ENCODE data around the gene STRN3.
"Not testable (repeated sequence)": the region's sequence is repeated elsewhere in the genome, so short reads cannot be mapped to it uniquely, and the experiment has no call there.

STRN3 gene

DNA sequence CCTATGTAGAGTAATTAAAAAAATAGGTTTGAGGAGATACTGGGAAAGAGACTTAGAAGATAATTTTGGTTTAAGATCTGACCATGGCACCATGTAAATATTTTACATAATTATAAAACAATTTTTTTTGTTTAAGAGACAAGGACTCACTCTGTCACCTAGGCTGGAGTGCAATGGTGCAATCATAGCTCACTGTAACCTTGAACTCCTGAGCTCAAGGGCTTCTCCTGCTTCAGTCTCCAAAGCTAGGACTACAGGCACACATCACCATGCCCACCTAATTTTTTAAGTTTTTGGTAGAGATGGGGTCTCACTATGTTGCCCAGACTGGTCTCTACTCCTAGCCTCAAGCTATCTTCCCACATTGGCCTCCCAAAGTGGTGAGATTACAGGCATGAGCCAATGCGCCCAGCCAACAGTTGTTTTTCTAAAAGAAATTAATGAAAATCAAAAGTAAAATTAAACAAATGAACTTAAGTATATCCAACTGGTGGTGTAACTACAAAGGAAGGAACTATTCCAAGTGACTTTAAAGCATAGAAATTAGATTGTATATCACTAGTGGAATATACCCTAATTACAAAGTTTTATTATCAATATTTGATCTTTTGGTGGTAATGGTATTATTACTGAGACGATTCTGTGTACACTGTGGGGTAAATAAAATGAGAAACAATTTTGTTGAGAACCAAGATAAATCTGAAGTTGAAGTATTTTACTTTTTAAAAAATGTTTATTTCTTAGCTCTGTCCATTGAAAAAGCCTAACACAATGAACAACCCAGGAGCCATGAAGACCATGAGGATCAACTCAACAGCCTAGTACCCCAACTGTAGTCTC lies 122.7 kb downstream of the STRN3 start:
- DNase-seq: no peak

DNA sequence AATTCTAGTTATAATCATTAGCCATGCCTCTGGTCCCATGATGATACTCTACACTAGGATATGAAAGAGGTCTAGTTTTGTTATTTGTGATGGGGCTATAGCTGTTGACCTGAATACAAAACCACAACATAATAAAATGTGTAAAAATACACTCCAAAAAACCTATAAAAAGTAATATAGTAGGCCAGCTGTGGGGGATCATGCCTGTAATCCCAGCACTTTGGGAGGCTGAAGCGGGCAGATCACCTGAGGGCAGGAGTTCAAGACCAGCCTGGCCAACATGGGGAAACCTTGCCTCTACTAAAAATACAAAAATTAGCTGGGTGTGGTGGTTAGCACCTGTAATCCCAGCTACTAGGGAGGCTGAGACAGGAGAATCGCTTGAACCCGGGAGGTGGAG lies 129.1 kb downstream of the STRN3 start:
- not testable (repeated sequence) for DNase-seq

DNA sequence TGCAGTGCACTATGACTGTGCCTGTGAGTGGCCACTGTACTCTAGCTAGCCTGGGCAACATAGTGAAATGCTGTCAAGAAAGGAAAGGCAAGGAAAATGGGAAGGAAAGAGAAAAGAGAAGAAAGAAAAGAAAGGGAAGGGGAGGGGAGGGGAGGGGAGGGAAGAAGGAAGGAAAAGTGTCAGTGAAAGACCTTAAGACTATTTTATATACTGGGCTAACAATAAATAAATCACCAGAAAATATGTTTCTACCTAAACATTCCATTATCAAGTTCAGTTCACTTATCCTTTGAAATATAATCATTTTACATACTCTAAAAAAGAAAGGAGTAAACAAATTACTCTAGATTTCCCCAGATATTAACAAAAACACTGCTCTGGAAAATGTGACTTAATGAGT lies 129.7 kb downstream of the STRN3 start:
- no peak for DNase-seq

DNA sequence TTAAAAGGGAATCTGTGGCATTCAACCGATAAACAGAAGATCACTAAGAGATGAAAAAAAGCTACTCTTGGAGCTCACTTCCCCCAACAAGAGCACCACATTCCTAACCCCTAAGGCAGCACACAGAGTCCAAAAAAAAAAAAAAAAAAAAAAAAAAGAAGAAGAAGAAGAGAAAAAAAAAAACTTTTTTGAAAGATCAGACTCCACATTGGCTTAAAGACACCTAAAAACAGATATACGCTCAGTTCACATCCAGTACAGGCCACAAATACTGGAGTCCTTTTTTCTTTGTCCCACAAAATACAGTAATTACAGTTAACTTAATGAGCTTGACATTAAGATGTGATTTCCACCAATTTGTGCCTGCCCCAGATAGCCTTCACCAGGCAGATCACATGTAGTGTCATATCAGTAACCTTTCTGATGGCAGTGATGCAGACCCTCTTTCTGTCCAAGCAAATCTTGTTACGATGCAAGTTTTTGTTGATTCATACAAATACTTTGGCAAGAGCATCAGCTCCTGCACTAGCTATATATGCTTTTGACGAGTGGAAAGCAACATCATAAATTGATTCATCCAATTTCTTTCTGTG lies 131.2 kb downstream of the STRN3 start:
- DNase-seq: no peak

DNA sequence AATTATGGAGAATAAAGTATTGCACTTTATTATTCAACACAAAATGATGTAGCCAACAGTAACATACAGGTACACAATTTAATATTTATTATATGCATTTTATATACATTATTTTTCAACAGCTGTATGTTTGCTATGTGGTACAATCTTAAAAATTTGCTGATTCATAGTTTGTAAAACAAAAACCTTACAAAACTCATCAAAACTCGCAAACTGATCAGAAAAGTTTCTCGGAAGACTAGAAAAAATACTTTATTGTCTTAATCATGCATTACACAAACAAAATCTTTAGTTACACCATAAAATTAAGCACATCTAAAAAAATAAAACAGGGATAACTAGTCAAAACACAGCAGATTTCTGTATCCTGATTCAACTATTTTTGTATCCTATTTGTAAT lies 132.4 kb downstream of the STRN3 start:
- no peak for DNase-seq

DNA sequence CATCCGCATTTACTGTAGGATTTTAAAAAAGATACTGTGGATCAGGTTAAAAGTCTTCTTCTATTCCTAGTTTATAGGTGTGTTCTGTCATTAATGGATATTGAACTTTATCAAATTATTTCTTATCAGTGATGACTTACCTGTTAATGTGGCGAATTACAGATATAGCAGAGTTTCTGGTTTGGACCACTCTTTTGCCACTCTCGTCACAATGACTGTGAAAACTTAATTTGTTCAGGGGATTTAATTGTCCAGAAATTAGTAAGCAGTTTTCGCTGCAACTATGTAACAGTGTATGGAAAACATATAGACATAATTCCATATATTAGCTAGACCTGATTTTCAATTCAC lies 137.0 kb downstream of the STRN3 start:
- no peak for DNase-seq

DNA sequence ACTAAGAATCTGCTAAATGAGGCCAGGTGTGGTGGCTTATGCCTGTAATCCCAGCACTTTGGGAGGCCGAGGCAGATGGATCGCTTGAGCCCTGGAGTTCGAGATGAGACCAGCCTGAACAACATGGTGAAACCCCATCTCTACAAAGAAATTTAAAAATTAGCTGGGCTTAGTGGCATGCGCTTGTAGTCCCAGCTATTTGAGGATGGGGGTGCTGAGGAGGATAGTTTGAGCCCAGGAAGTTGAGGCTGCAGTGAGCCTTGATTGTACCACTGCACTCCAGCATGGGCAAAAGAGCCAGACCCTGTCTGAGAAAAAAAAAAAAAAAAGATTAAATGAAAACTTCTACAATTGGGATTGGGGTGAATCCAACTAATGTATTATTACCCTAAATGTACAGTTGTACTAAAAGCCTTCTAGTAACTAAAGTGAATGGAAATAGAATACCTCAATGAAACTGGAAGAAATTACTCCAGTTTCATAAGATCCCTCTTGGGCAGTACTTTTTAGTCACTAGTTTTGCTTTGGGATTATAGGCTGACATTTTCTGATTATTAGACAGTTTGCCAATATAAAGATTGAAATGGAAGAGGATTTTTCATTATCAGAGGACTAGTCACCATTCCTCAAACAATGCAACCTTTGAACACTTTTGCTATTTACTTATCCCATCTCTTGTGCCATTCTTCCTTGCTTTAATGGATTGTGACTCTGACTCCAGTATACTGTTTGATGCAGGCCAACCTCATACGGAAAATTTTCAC lies 137.5 kb downstream of the STRN3 start:
- no peak for DNase-seq

DNA sequence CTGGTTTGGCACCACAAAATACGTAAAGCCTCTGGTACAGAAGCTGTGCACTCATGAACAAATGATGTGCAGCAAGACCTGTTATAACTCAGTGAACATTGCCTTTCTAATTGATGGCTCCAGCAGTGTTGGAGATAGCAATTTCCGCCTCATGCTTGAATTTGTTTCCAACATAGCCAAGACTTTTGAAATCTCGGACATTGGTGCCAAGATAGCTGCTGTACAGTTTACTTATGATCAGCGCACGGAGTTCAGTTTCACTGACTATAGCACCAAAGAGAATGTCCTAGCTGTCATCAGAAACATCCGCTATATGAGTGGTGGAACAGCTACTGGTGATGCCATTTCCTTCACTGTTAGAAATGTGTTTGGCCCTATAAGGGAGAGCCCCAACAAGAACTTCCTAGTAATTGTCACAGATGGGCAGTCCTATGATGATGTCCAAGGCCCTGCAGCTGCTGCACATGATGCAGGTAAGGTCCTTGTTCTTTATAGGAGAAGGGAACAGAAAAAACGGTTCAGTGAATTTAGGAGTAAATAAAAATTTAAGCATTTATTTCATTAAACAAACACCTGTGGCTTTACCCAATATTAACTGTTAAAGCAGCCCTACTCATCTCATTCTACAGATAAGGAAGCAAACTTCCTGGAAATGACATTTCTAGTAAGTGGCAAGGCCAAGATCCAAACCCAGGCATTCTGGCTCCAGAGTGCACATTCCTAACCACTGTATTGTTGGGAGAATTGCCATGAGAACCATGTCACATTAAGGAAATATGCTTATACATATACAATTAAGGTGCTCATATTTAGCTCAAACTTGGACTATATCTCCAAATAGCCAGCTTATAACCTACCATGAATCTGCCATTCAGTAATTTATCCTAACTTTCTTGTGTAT lies 140.1 kb downstream of the STRN3 start:
- DNase-seq: no peak

DNA sequence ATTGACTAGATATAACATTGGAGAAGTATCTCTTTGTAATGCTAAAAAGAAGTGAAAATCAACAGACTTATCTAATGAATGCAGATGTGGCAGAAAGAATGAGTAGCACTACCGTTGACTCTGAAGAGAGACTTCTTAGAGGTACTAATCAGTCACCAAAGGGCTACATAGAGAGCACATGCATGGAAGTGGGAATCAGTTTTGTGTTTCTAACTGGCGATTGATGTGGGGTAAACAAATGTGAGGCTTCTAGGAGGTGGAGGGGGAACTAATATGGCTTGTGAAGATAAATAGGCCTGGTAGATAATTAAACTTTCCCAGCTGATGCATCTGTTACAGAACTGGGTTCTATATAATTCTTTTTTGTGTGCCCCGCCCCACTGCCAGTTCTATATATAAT lies 141.3 kb downstream of the STRN3 start:
- no peak for DNase-seq

DNA sequence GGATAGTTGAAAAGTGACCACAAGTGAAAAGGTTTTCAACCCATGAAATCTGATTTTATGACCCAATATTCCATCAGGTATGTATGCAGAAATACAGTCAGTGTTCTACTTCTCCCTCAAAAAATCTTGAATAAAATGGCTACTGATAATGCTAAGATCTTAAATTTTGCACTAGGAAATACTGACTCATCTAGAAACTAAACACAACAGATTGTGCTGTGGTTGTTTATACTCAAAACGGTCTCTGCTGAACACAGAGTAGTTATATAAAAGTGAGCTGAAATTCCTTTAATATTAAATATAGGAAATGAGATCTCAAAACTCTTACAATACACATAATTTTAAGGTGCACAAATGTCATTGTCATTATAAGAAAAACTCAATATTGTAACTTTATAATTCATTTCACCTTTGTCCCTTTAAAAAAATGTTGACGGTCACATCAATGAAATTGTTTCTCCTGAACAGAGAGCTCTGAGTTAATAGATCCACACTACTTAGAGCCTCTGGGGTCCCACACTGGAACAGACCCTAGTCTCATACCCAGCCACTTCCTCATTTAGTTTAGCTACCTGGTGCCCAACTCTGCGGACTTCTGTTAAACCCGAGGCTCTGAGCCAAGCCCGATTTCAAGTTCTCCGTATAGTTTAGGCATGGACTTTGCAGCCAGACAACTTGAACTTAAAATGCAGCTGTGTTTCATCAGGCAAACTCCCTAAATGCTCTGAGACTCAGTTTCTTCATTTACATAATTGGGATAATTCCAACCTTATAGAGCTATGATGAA lies 142.5 kb downstream of the STRN3 start:
- no peak for DNase-seq

DNA sequence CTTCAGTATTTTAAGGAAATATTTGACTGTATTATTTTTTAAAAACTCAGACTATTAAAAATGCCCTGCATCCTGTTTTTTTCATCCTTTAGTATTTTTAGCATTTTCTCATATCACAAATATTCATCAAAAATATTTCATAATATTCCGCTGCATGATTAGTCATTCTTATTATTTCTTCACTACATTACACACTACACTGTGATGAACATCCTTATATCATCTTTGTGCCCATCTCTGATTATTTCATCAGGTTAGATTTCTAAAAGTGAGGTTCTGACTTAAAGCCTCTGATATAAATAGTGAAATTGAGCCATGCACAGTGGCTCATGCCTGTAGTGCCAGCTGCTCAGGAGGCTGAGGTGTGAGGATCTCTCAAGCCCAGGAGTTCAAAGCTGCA lies 143.7 kb downstream of the STRN3 start:
- no peak for DNase-seq

DNA sequence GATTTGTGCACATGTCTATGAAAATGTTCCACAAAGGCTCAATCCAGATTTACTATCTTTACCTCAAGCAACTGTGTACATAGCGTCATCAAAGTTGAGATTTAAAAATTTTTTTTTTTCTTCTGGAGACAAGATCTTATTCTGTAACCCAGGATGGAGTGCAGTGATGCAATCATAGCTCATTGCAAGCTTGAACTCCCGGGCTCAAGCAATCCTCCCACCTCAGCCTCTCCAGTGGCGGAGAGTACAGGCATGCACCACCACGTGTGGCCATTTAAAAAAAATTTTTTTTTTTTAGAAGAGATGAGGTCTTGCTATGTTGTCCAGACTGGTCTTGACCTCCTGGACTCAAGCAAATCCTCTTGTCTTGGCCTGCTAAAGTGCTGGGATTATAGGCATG lies 149.5 kb downstream of the STRN3 start:
- DNase-seq: no peak

DNA sequence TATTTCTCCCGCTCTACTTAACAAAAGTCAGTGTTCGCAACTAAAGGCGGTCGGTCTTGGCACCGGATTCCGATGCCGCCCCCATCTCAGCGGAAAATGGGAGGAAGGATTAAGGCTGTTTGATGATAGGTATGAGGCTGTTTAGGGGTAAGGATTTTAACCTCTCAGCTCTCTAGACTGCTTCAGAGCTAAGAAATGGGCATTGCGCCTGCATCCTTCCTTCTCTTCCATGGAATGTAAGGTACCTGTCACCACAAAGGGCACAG lies 150.5 kb downstream of the STRN3 start:
- no peak for DNase-seq

DNA sequence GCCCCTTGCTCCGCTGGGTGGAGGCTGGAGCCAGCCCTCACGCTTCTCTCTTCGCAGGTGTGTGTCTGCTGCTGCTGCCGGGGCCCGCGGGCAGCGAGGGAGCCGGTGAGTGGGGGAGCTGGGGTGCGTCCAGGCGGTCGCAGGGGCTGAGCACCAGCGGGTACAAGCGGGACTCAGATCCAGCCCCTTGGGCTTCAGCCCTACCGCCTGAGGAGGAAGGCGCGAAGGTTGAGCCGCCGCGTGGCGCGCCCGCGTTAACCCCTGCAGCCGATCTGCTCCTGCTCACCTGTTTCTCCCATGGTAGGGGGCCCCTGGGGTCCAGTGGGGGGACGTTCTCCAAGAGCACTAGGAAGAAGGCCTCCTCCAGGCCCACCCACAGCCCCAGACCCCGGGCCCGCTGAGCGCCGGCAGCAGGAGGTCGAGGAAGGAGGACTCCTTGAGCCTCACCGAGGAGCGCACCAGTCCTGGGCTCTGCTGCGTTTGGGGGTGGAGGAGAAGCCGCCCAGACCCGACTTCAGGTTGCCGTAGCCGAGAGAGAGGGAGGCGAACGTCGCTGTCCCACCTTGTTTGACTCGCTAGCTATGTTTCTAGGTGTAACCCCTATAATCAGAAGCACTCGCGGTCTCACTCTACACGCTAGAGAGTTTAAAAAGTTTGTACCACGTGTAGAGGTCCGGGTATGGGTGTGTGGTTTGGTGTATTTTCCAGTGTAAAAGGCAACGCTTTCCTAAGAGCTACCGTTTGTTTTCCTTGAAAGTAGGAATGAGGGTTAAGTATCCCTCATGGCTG lies 151.0 kb downstream of the STRN3 start:
- no peak for DNase-seq

DNA sequence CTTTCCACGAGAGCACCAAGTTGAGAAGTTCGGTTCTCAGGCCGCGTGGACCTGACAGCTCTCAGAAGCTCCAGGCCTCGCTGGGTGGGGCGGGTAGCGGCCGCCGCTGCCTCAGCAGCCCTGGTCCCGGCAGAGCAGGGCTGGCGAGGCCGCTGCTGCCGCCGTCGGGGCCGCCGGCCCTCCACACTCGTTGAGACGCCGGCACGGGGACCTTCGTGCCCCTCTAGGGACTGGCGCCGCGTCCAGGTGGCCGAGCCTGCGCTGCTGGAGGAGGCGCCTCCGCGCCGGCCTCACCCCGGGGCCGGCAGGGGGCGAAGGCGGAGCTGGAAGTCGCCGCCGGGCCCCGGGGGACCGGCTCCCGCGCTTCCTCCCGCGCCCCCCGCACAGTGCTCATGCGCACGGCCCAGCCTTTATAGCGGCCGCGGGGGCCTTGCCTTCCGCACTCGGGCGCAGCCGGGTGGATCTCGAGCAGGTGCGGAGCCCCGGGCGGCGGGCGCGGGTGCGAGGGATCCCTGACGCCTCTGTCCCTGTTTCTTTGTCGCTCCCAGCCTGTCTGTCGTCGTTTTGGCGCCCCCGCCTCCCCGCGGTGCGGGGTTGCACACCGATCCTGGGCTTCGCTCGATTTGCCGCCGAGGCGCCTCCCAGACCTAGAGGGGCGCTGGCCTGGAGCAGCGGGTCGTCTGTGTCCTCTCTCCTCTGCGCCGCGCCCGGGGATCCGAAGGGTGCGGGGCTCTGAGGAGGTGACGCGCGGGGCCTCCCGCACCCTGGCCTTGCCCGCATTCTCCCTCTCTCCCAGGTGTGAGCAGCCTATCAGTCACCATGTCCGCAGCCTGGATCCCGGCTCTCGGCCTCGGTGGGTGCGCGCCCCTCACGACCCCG lies 151.8 kb downstream of the STRN3 start, which contains the start of gene COCH:
TSS of gene COCH (plus strand) at position 440 of the 879 bp plus-strand sequence. CDS start at position 820, 380 bp downstream.
- no peak for DNase-seq

DNA sequence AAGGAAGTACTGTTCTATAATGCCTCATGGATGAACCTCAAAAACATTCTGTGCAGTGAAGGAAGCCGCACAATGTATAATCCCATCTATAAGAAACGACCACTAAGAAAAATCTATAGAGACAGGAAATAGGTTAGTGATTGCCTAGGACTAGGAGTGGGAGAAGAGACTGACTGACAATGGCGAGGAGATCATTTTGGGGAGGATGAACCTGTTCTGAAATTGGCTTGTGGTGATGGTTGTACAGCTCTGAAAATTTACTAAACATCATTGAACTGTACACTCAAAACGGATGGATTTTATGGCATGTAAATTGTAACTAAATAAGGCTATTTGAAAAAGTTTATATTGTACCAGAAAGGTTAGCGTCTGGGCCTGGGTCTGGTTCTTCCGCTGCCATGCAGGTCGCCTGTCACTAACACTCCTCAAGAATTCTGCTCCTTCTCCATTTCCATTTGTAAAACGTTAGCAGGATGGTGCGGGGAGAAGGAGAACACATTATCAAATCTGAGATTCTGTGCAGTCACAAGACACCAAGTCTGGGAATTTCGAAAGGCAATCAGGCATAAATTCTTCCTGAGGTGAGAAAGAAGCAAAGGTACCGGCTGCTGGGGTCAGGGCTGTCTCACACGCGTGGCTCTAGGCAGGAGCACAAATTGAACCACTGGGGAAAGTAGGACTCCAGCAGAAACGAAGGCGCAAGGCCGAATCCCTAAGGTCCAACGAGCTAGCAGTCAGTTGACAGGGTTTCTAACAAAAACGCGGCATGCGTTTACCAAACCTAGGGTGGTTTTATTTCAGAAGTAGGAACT lies 152.7 kb downstream of the STRN3 start:
- DNase-seq: no peak

DNA sequence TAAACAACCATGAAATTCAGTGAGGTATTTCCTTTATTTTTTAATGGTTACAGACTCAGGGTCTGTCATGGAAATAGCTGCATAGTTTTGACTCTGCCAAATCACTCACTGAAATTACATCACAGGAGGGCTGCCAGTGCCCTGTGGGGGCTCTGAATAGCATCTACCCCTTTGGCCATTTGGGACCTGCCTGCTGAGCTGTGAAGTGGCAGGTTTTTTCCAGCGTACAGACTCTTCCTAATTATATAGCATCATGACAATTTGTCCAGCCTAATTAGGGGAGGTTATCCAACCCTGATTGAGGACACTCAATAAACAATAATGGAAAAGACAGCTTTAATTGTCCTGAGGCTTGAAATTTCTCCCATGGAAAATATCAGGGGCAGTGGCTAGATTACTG lies 153.6 kb downstream of the STRN3 start:
- no peak for DNase-seq

DNA sequence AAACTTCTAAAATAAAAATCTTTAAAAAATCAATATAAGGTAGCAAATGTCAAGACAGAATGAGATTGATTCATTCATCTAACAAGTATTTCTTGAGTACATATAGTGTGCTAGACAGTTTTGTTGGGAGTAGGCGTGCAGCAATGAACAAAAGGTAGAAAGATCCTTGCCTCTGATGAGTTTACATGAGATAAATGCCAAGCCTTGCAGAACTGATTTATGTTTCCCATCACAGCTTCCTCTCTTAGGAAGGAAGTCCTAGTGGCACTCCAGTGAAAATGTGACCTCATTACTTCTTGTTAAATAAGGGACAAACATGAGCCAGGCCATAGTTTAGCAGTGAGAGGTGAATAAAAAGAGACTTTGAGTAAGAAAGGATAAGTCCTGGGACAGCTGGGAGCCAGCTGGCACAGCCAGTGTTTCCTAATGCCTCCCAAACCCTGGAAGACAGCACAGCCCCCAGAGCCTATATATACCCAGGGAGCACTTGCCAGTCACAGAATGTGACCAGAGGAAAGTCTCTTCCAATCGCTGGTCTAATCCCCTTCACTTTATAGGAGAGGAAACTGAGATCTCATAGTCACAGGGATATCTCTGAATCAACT lies 156.5 kb downstream of the STRN3 start:
- DNase-seq: no peak

DNA sequence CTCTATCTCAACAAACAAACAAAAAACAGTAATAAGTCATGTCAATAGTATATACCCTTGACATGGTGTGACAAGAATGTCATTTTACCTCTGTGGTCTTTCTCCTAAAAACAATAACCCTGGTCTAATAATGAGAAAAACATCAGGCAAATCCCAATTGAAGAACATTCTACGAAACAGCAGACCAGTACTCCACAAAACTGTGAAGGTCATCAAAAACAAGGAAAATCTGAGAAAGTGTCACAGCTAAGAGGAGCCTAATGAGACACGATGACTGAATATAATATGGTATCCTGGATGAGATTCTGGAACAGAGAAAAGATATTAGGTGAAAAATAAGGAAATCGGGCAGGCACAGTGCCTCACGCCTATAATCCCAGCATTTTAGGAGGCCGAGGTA lies 157.4 kb downstream of the STRN3 start:
- DNase-seq: no peak
